GM21367 (cell line): ENCODE data around the gene GNG7.
"Not testable (repeated sequence)": the region's sequence is repeated elsewhere in the genome, so short reads cannot be mapped to it uniquely, and the experiment has no call there.

Source experiments
- ATAC-seq: cut with Tn5 transposase; IDR thresholded peaks from one replicate; pipeline ENCODE4 v1.9.1; 2021; ENCODE audit not compliant: unreplicated experiment

The GNG7 gene

GRCh38 chr19:2646866-2647535, 55.5 kb downstream of the GNG7 start:
- no peak for ATAC-seq

- ATAC-seq, result no peak
These were observed 56.7 kb downstream of the GNG7 start for GRCh38 chr19:2645826-2646225.

GRCh38 chr19:2643123-2643737, 59.3 kb downstream of the GNG7 start:
- not testable (repeated sequence) for ATAC-seq

- no peak for ATAC-seq
These were observed 61.2 kb downstream of the GNG7 start for GRCh38 chr19:2641332-2641698.

- ATAC-seq, result no peak
These were observed 61.7 kb downstream of the GNG7 start for GRCh38 chr19:2640563-2641331.

GRCh38 chr19:2639999-2640398, 62.5 kb downstream of the GNG7 start:
- ATAC-seq, result no peak

GRCh38 chr19:2638417-2638940, 64.0 kb downstream of the GNG7 start:
- no peak for ATAC-seq

- no peak for ATAC-seq
These were observed 65.4 kb downstream of the GNG7 start for GRCh38 chr19:2636897-2637683.

- ATAC-seq, result no peak
These were observed 66.2 kb downstream of the GNG7 start for GRCh38 chr19:2636141-2636896.

- ATAC-seq, result no peak
These were observed 67.5 kb downstream of the GNG7 start for GRCh38 chr19:2634960-2635359.

GRCh38 chr19:2634228-2634951, 68.1 kb downstream of the GNG7 start:
- ATAC-seq, result no peak

- no peak for ATAC-seq
These were observed 68.8 kb downstream of the GNG7 start for GRCh38 chr19:2633693-2634075.

- no peak for ATAC-seq
These were observed 71.2 kb downstream of the GNG7 start for GRCh38 chr19:2631213-2631821.

GRCh38 chr19:2630352-2631001, 72.0 kb downstream of the GNG7 start:
- no peak for ATAC-seq

GRCh38 chr19:2629491-2630351, 72.8 kb downstream of the GNG7 start:
- ATAC-seq, result no peak

GRCh38 chr19:2628597-2628996, 73.9 kb downstream of the GNG7 start:
- ATAC-seq, result no peak

- no peak for ATAC-seq
These were observed 74.6 kb downstream of the GNG7 start for GRCh38 chr19:2627855-2628254.

- no peak for ATAC-seq
These were observed 75.1 kb downstream of the GNG7 start for GRCh38 chr19:2627319-2627829.
